Activated CD8-positive, alpha-beta memory T cell treated with anti-CD3 and anti-CD28 coated beads, Interleukin-2, amount 50 U/mL, for 4 hours (primary cell): ENCODE results near the gene HS3ST3B1.

ENCODE experiments used
- DNase-seq: peaks from one replicate; pipeline ENCODE4 v3.0.0-alpha.2; 2020

The HS3ST3B1 gene

DNA sequence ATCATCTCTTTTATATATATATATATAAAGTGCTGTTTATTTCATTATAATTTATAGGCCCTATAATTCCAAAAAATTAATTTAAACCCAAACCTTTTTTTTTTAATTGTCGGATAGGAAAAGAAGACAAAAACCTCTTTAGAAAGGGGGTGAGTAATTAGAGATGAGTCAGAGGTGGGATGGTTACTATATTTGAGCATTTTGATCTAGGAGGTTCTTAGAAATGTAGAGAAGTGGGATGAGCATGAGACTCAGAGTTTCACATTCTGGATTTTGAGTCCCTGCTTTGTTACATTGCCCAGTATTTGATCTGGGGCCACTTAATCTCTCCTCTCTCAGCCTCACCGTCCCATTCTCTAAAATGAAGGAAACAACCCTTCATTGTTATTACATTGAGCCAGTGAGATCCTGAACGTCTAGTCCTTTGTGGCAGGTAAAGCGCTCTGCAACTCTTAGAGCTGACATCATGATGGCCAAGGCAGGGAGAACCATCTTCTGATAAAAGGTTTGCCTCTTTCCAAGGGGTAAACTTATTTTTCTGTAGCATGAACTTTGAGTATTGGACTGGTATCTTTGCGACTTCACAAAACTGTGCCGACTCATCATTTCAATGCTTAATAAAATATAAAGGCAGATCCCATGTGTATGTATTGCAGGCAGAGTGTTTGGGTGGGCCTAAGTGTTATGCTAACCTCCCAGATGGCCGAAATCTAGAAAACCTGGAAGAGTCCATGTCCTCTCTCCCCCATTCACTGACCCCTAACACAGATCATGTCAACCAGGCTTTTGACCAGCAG, 21.3 kb downstream of the HS3ST3B1 start:
- DNase-seq = no peak

DNA sequence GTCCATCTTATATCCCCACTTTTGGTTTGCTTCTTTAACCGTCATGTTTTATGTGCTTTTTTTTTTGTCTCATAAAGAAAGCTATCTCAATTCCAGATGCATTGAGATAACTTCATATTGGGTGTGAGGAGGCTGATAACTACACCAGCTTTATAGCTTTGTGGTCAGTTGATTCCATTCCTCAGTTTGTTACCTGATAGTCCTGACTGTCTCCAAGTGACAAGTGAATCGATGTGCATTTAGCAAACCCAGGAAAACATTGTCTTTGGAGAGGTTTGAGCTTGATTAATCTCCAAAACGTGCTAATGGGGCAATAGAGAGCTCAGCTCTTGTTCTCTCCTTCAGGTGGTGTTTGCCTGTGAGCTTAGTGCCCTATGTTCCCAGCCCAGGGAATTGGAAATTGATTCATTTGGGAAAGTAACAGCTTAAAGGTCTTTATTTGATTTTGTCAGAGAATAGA, 22.7 kb downstream of the HS3ST3B1 start:
- no peak for DNase-seq

DNA sequence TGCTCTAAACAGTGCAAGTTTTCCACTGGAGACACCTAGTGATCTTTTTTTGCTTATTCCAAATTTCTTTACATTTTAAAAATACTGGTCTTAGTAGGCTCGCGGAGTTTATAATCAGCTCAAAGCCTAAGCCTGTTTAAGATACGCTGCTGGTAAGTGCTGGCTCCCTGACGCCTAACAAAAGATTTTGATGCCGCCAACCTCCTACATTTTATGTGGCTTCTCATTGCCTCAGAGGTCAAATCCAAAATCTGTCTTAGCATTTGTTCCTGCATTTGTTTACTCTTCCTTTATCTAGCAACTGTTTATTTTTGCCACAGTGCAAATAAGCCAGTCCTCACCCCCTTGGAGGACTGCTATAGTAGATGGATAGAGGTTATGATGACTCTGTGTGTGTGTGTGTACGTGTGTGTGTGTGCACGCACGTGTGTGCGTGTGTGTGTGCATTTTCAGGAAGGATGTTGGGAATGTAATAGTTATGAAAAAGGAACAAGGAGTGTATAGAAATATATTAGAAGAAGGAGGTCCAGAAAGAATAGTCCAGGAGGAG, 24.8 kb downstream of the HS3ST3B1 start:
- DNase-seq = no peak

DNA sequence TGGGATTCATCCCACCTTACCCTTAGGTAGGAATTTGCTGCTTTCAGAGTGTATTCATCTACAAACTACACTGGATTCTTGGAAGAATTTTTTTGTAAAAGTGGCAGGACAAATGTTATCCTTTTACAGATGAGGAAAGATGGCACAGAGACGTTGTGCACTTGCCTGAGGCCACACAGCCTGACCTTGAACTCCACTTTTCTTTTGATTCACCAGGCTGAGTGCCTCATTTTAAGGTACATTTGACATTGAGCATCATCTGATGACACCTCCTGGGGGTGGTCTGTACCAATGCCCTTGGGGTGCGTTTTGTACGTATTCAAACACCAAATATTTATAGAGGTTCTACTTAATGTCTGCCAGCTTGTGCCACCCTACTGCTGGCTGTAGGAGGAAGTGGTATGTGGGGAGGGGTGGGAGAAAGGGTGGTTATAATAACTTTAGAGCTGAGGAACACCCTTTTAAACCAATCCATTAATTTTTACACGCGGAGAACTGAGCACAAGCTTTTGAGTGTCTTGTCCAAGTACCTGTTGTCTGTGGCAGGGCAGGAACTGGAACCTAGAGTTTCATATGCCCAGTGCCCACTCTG, 29.1 kb downstream of the HS3ST3B1 start:
- DNase-seq = no peak

DNA sequence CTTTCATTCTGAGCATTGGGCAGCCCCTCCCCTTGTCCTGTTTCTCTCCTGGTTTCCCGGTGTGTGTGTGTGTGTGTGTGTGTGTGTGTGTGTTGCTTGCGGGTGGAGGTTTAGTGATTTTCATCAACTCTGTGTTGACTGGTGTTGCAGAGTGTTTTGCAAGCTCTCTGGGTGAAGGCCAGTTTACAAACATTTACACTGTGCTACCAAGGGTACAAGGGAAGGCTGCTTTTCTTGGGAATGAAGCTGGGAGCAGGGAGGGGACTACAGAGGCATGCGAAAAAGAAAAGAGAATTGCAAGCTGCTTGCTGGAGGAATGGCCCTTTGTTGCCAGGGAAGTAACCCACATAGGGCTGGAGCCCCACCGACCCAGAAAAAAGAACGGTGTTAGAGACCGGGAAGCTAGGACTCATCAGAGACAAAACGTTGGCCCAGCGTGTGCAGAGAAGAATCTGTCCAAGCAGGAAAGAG, 29.6 kb downstream of the HS3ST3B1 start:
- DNase-seq = no peak

DNA sequence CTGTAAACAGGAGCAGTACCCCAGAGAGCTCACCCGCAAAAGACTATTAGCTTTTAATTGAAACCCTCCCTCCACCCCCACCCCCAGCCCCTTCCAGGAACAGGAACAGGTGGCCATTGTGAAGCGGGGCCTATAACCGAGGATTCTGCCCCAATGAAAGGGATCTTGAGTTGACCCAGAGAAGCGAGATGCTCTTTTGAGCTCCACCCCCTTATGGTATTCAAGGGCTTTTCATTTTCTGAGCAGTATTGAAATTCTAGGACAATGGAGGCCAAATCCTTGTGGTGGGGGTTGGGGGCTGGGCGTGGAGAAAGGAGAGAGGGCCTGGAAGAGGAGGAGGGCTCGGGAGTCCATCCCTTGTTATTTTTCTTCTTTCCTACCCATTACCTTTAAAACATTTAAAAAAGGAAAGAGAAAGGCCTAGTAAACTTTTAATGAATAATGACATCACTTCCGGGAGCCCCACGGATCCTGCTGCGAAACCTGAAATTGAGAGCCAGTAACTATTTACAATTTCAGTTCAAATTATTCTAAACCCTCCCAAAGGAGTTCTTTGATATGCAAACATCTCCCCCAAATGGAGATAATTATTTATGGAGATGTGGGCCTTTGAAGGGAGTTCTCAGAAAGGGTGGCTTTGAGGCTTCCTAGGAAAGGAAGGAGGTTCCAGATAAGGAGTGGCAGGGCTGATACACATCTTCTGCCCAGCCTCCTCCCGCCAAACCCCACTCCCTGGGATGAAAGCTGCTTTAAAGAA, 30.5 kb downstream of the HS3ST3B1 start:
- DNase-seq = no peak

DNA sequence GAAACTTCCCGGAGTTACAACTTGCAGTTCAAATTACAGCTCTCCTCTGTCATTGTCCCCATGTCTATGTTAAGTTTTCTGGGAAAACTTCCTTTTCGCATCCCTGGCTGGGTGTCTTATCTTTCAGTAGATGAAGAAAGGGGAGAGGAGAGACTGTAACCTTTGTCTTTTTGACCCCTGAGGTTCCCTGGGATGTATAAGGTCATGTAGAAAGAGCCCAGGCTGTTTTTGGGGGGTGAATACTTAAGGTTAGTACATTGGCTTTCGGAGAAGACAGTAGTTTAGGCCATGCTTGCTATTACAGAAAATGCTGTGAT, 31.1 kb downstream of the HS3ST3B1 start:
- no peak for DNase-seq

DNA sequence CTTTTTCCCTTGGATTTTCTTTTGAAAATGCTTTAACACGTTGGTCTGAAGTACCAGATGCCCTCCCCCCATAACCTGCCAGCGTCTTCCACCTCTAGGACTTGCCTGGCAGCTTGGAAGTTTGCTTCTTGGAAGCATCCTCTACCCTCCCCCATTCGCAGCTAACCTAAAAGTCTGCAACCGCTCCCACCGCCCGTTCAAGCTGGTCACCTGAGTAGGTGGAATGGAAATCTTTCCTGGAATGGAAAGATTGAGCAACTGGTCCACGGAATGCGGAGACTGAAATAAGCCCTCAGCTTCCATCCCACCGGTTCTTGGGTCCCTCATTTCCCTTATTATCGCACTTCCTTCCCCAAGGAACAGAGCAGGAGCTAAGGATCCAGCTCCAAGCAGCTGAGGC, 31.4 kb downstream of the HS3ST3B1 start:
- no peak for DNase-seq

DNA sequence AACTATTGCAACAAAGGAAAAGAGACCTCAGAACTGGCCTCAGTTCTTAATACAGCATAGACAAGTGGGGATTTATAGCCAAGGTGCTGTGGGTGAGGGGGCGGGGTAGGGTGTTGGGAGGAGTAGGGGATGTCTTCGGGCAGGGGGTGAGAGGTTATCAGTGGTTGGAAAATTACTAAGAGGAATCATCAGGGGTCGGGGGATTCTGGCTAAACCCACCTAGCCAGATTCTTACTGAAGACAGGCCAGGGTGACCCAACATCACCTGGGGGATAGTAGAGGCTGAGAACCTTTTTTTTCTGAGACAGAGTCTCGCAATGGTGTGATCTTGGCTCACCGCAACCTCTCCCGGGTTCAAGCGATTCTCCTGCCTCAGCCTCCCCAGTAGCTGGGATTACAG, 32.6 kb downstream of the HS3ST3B1 start:
- DNase-seq = no peak

DNA sequence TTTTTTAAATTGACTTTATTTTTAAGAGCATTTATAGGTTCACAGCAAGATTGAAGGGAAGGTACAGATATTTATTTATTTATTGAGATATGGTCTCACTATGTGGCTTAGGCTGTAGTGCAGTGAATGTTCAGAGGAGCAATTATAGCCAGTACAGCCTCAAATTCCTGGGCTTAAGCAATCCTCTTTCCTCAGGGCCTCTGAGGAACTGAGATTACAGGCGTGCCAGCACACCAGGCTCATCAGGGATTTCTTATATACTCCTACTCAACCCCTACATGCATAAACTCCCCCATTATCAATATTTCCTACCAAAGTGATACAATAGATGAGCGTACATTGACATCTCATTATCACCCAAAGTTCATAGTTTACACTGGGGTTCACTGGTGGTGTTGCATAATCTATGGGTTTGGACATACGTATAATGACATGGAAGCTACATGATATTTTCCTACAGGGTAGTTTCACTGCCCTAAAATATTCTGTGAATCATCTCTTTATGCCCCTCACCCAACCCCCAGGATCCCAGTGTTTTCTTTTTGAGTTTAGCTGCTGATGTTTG, 33.5 kb downstream of the HS3ST3B1 start:
- no peak for DNase-seq

DNA sequence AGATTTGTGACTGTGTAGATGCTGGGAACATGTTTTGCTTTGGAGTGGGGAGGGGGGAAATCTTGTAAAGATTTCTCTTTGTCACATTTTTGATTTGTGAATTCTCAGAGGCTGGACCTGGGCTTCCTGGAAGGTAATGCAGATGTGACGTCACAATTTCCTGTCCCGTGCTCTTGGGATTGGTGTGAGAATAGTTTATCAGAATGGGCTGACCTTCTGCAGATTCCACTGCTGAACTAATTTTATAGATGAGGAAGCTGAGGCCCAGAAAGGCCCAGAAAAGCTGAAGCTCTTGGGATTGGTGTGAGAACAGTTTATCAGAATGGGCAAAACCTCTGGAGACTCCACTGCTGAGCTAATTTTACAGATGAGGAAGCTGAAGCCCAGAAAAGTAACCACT, 34.0 kb downstream of the HS3ST3B1 start:
- no peak for DNase-seq

DNA sequence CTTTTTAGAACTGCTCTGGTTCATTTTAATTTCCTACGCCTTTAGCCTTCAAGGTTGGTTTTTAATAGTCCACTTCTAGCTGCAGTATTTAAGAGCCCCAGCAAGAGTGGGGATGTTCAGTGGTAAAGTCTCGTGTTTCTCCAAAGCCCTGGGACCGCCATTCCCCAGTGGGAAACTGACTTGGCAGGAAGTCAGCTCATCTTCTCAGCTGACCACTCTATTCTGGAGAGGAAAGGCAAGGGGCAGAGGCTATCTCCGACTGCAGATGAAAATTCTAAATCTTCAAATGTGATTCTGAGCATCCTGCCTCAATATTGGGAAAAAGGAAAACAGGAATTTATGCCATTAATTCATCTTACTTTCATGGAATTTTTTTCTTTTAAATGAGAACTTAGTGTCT, 35.5 kb downstream of the HS3ST3B1 start:
- DNase-seq = no peak

DNA sequence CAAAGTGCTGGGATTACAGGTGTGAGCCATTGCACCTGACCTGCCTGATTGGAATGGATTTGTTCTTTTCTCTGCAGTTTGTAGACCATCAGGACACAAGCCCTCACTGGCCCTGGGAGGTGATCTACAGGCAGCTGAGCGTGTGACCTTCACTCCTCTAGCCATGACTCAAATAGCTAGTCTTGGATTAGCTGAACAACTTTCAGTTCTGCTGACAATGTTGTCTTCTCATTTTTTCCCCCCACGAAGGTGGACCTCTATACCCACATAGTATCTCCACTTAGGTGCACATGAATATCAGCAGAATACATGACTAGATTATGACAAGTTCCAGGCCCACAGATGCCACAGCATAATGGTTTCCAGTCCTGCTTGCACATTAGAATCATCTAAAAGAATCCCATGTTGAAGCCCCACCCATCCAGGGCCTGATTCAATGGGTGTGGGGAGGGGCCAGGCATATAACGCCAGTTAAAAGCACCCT, 36.8 kb downstream of the HS3ST3B1 start:
- no peak for DNase-seq

DNA sequence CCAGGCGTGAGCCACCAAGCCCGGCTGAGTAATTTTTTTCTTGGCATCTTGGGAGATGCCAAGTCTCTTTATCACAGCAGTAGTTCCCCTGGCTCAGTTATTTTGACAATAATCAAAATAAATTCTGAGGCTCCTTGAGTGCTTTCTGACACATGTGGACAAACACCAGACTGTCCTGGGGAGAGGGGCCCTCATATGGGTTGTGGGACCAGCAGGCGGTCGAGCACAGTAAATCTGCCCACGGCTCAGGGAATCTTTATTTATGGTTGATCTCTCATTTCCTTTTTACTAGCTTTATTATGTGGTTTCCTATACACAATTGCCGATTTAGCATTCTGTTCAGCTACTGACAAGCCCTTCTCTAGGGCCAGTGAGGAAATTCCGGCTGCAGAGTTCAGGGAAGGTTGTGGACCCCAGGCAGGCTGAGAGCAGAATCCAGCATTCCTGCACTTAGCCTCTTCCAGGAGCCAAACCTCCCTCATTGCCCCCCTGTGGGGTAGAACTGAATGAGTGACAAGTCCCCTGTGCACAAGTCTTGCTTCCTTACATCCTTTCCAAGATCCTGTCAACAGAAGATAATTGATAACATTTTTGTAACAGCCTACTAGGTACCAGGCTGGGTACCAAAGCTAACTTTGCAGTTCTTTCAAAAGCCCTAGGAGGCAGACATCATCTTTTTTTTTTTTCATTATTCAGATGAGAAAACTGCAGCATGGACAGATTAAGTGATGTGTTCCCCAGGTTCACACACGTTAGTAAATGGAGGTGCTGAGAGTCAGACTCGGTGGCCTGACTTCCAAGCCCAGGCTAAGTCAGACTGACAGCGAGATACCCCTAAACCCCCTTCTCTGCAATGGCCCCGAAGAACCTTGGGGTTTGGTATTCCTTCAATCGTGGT, 40.2 kb downstream of the HS3ST3B1 start:
- no peak for DNase-seq

DNA sequence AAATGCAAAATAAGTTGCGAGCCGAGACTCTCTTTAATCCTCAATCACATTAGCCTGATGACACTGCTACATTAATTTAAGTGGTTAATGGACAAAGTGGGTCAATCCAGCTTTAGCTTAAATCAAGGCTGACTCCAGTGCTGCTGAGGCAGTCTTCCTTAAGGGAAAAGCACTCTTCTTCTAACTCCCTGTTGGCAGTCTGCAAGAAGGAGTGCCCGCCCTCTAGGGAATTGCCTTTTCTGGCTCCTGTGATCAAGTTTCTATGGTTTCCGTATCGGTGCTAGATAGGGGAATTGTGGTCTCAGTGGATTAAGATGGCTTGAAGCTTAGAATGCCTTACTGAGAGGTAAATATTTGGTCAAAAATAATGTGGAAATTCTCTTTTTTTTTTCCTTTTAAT, 41.0 kb downstream of the HS3ST3B1 start:
- no peak for DNase-seq

DNA sequence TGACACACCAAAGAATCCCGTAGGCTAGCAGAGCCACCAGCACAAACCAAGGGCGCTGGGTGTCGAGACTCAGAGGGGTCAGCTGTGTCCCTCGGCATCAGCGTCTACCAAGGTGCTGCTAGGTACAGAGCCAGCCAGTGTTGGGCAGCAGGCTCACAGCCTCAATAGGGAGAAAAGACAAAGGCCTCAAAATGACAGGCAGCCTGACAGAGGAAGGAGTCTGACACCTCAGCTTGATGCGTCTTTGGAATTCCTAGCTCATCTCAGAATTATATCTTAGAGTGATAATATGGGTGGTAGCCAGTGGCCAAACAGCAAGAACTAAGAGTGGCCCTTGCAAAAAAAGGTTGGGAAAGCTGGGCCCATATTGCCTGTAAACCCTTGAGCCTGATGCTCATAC, 45.9 kb downstream of the HS3ST3B1 start:
- DNase-seq = no peak

DNA sequence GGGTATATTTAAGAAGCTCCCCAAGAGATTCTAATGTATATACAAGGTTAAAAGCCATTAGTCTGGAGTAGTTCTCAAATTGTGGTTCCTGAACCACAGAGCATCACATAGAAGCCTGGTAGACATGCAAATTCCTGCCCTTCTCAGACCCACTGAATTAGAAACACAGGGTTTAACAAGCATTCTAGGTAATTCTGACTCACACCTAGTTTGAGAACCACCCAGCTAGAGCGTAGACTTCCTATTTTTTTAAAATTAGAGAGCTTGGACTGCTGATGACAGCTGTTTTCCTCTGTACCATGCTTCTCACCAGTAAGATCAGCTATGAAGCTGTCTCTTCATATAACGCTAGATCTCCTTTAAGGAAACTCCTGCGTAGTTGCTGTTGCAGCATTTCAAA, 50.6 kb downstream of the HS3ST3B1 start:
- no peak for DNase-seq

DNA sequence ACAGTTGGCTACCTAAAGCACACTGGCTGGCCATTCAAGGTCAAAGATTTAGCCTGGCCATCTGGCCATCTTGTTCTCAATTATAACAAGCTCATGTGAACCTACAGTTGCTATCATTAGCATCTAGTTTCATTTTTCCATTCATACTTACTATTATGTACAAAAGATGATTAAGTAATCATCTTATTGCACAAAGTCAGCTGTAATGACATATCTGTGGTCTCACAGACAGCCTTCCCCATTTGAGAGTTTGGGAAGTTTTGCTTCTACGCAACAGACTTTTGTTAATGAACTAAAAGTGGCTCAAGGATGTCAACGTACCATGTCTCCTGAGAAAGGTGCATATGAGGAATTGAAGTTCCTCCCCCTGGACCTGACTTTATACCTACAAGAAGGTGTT, 51.3 kb downstream of the HS3ST3B1 start:
- no peak for DNase-seq

DNA sequence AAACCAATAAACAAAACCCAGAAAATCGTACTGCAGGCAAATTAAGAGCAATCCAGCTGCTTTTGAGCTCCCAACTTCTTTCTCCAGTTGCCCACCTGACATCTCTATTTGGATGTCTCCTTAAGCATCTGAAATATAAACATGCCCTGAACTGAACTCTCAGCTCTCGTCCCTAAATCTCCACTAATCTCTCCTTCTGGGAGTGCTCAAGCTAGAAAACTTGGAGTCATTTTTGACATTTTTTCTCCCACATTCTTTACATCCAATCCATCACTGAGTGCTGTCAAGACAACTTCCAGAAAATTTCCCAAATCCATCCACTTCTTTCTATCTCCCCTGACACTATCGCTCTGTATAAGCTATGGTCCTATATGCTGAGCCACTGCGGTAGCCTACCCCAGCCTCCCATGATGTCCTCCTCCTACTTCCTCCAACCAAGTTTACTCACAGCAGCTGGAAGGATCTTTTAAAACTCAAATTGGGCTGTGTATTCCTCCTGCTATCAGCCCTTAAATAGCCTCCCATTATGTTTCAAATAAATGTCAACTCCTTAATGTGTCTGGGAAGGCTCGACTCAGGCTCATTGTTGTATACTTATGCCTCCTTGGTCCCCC, 53.1 kb downstream of the HS3ST3B1 start:
- DNase-seq = no peak

DNA sequence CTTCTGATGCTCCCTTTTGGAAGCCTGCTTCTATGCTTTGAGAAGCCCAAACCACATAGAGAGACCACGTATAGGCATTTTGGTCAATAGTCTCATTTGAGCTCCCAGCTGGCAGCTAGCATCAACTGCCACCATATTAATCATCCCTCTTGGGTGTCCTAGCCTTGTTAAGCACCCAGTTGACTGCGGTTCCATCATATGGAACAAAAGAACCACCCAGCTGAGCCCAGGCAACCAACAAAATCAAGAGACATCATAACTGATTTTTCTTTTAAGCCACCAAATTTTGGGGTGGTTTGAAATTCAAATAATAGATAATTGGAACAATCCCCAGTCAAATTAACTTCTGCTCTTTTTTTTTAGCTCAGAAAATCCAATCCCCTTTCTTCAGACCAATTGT, 53.9 kb downstream of the HS3ST3B1 start:
- DNase-seq = no peak

DNA sequence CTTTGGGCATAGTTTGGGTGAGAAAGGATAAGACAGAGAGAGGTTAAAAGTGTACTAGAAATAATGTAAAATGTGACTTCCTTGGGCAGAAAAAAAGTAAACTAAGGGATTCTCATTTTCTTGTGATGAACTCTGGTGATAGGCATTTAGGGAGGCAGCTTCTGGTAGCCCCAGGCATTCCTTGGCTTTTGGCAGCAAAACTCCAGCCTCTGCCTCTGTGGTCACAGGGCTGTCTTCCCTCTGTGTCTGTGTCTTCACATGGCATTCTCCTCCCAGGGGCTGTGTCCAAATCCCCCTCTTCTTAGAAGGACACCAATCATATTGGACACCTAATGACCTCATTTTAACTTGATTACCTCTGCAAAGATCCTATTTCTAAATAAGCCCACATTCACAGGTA, 54.7 kb downstream of the HS3ST3B1 start:
- no peak for DNase-seq
